ENCODE results near the gene COX10. TPM values are rescaled to one million over a fixed set of nuclear protein-coding genes. Genes with fewer than 3 reads are reported as not detected.

The COX10 gene
- total RNA-seq, 4 donors from 2014 or later = 12.5 to 36.0 (median 24.3) TPM

DNA sequence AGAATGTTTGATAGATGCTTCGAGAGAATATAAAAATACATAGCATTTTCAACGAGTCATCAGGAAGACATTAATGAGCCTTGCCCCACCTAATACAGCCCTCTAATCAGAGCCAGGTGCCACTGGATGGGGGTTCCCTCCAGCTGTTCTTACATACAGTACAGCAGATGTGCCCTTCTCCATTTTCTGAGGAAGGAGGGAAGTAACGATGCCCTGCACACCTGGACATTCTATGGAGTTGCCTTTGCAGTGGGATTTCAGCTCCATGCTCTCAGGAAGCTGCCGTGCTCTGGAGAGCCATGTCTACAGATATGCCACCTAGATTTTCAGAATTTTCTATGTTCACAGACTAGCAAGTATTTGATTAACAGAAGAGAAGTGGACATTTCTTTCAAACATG lies 131.1 kb downstream of the COX10 start:
- TF ChIP-seq POLR2A (IDR thresholded peaks at IDR 0.05) = no peak
- TF ChIP-seq, protein P1, sequence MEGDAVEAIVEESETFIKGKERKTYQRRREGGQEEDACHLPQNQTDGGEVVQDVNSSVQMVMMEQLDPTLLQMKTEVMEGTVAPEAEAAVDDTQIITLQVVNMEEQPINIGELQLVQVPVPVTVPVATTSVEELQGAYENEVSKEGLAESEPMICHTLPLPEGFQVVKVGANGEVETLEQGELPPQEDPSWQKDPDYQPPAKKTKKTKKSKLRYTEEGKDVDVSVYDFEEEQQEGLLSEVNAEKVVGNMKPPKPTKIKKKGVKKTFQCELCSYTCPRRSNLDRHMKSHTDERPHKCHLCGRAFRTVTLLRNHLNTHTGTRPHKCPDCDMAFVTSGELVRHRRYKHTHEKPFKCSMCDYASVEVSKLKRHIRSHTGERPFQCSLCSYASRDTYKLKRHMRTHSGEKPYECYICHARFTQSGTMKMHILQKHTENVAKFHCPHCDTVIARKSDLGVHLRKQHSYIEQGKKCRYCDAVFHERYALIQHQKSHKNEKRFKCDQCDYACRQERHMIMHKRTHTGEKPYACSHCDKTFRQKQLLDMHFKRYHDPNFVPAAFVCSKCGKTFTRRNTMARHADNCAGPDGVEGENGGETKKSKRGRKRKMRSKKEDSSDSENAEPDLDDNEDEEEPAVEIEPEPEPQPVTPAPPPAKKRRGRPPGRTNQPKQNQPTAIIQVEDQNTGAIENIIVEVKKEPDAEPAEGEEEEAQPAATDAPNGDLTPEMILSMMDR (IDR thresholded peaks at IDR 0.05) = no peak
- Histone ChIP-seq H3K27ac (peak overlapping the region in 2 of 4 donors; percentile 47 to 58), H3K36me3 (peaks cover 0 to 44% (median 0%) of the 10 kb centered on the region in 3 donors), H3K27me3 (no peaks in the 10 kb centered on the region), H3K4me3 (no peak overlapping the region), H3K4me1 (peaks cover 0 to 26% (median 10%) of the 10 kb centered on the region in 3 donors), H3K9me3 (no peaks in the 10 kb centered on the region)
- no peak for DNase-seq
- 78 to 82% methylated on average over 4 of the region's 4 CpGs for WGBS, 2 donors
- intact Hi-C loops (cut with DNase I) = no loop called here

DNA sequence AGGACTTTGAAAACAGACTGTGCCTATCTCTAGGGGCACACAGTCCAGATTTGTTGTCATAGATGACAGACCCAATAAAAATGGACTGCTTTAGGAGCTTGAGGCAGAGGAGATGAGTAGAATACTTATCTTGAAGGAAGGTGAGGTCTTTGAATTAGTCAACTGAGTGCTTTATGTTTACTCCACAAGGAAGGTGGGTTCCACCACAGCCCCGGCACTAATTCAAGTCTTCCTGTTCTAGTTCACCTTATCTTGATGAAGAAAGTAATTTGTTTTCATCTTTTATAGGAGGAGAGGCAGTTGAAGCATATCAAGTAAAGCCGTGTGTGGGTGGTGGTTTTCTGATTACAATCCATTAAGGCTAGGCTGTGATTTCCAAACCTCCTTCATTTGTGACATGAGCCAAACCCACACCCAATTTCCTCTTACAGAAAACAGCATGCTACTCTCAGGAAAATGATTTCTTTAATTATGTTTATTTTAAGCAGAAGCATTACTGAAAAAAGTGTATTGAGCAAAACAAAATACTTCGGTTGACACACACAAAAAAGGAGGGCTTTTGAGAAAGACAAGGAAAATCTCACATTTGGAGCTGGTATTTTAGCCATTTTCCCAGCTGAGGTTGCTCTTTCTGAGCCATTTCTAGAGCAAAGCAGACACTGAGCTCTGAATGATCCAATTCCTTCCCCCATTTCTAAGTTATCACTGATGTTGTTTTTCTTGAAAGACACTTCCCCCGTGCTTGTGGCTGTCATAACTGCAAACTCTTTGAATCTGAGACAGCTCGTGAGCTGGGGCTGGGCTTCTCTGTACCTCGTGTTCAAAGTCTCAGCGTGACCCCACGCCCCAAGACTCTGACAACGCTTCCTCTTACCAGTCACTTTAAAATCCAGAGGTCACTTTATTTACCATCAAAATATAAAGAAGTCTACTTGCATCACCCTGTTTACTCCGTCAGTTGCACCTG lies 132.0 kb downstream of the COX10 start:
- Histone ChIP-seq H3K36me3 (peaks cover 0 to 44% (median 0%) of the 10 kb centered on the region in 3 donors), H3K4me3 (no peak overlapping the region), H3K4me1 (peaks cover 0 to 34% (median 16%) of the 10 kb centered on the region in 3 donors), H3K27ac (peak overlapping the region in 2 of 4 donors; percentile 47 to 58), H3K9me3 (no peaks in the 10 kb centered on the region), H3K27me3 (no peaks in the 10 kb centered on the region)
- no peak for DNase-seq
- TF ChIP-seq POLR2A (IDR thresholded peaks at IDR 0.05) = peak in 1 of 4 donors; percentile 4
- TF ChIP-seq, protein P1 (IDR thresholded peaks at IDR 0.05) = no peak
- intact Hi-C loops (cut with DNase I) = no loop called here
- WGBS, 2 donors = 43 to 60% methylated on average over 10 of the region's 10 CpGs

DNA sequence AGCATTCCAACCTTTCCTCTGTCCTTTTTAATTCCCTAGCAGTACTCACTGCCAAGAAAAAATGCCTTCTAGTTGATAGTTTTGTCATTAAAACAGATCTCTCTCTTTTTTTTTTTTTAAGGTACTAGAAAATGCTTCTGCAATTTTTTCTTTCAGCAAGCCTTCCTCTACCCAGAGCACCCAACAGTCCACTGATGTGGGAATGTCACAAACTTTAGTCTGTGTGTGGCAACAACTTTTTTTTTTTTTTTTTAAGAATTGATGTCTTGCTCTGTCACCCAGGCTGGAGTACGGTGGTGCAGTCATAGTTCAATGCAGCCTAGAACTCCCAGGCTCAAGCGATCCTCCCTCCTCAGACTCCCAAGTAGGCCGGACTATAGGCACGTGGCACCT lies 132.7 kb downstream of the COX10 start:
- Histone ChIP-seq H3K27ac (peak overlapping the region in 2 of 4 donors; percentile 31 to 47), H3K27me3 (no peaks in the 10 kb centered on the region), H3K4me3 (no peak overlapping the region), H3K36me3 (peaks cover 0 to 44% (median 0%) of the 10 kb centered on the region in 3 donors), H3K9me3 (no peaks in the 10 kb centered on the region), H3K4me1 (peaks cover 0 to 40% (median 21%) of the 10 kb centered on the region in 3 donors)
- WGBS, 2 donors = 96 to 97% methylated on average over 4 of the region's 4 CpGs
- TF ChIP-seq POLR2A (IDR thresholded peaks at IDR 0.05) = no peak
- TF ChIP-seq, protein P1 (IDR thresholded peaks at IDR 0.05) = no peak
- no peak for DNase-seq
- intact Hi-C loops (cut with DNase I) = no loop called here

DNA sequence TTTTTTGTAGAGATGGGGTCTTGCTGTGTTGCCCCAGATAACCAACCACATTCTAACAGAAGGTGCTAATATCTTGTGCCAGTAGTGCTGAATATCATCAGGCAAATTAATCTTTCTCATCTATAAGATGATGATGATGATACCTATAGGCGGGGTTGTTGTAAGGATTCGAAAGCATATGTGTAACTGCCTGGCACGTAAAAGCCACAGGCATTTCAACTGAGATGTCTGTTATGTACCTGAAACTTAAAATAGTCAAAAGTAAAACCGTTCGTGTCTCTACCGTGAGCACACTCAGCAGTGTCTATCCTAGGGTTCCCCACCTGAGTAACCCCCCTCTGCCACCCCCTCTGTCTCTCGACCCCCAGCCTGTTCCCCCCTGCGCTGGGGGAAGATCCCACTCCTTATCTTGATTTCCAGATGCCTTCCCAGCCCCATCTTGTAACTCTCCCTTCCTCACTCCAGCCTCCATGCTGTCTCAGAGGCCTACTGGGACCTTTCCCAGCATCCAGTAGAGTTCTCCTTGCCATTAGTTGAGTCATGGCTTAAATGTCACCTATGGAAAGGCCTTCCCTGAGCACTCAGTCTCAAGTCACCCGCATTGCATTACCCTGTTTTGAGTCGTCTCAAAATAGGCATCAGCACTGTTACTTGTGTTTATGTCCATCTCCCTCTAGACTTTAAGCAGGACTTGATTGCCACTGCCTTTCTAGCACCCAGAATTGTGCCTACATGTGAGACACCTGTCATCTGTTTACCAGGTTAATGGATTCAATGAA lies 133.3 kb downstream of the COX10 start:
- Histone ChIP-seq H3K36me3 (peaks cover 0 to 44% (median 0%) of the 10 kb centered on the region in 3 donors), H3K27ac (peak overlapping the region in 1 of 4 donors; percentile 31), H3K27me3 (no peaks in the 10 kb centered on the region), H3K4me3 (no peak overlapping the region), H3K9me3 (no peaks in the 10 kb centered on the region), H3K4me1 (peaks cover 0 to 40% (median 21%) of the 10 kb centered on the region in 3 donors)
- DNase-seq = no peak
- intact Hi-C loops (cut with DNase I) = no loop called here
- WGBS, 2 donors = 86 to 92% methylated on average over 10 of the region's 10 CpGs
- no peak for TF ChIP-seq POLR2A (IDR thresholded peaks at IDR 0.05)
- TF ChIP-seq, protein P1 (IDR thresholded peaks at IDR 0.05) = no peak

Measured in esophagus squamous epithelium (tissue), 5 donors.